Fibroblast of villous mesenchyme (primary cell): ENCODE data around the gene OTULINL. TPM values are rescaled to one million over a fixed set of nuclear protein-coding genes. Genes with fewer than 3 reads are reported as not detected.

Source experiments
- DNase-seq: peaks from one replicate; pipeline ENCODE4 v3.0.0-alpha.2; 2010; ENCODE audit warnings: low read depth
- H3K4me3 ChIP-seq: 2 replicates; pipeline ENCODE4 v1.5.1; 2011; ENCODE audit warnings: low read depth, mild to moderate bottlenecking, low read length
- total RNA-seq: library from RNA; depleted of rRNA; stranded (reverse); fragments of >200 nt; gene quantifications from 2 replicates; pipeline ENCODE4 v1.2.3, GENCODE V29; 2012
- TF ChIP-seq, protein P1 (sequence below): IDR thresholded peaks from 2 replicates; pipeline ENCODE4 v1.5.1; 2012; ENCODE audit warnings: low read depth, mild to moderate bottlenecking, low read length; ENCODE audit not compliant: insufficient read depth

The OTULINL gene
- total RNA-seq, 1 donor, result 23.7 TPM

GRCh38 chr5:14630671-14631070 is 49.1 kb downstream of the OTULINL start:
- H3K4me3 ChIP-seq, result no peak overlapping the region
- TF ChIP-seq, protein P1, sequence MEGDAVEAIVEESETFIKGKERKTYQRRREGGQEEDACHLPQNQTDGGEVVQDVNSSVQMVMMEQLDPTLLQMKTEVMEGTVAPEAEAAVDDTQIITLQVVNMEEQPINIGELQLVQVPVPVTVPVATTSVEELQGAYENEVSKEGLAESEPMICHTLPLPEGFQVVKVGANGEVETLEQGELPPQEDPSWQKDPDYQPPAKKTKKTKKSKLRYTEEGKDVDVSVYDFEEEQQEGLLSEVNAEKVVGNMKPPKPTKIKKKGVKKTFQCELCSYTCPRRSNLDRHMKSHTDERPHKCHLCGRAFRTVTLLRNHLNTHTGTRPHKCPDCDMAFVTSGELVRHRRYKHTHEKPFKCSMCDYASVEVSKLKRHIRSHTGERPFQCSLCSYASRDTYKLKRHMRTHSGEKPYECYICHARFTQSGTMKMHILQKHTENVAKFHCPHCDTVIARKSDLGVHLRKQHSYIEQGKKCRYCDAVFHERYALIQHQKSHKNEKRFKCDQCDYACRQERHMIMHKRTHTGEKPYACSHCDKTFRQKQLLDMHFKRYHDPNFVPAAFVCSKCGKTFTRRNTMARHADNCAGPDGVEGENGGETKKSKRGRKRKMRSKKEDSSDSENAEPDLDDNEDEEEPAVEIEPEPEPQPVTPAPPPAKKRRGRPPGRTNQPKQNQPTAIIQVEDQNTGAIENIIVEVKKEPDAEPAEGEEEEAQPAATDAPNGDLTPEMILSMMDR, result no peak
- DNase-seq, result no peak

- DNase-seq, result no peak
- TF ChIP-seq, protein P1, result no peak
- H3K4me3 ChIP-seq, result no peak overlapping the region
Observed at GRCh38 chr5:14635656-14636055, 54.1 kb downstream of the OTULINL start.

DNA sequence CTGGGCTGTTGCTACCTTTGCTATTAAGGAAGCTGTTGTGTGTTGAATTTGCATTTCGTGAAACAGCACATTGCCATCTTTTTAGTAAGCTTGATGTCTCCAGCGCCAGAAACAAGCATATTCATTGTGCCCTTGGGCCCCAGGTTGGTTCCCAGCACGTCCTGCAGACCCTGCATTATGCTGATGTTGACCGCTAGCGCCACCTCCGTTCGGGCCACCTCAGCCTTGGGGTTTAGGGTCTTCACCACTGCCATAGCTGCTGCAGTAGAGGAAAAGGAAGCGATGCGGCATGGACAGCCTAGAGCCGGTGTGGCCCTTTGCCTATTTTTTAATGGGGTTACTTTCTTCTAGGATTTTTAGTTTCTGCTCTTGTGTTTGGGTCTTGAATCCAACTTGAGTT is 59.2 kb downstream of the OTULINL start:
- TF ChIP-seq, protein P1, result no peak
- DNase-seq, result no peak
- no peak overlapping the region for H3K4me3 ChIP-seq

DNA sequence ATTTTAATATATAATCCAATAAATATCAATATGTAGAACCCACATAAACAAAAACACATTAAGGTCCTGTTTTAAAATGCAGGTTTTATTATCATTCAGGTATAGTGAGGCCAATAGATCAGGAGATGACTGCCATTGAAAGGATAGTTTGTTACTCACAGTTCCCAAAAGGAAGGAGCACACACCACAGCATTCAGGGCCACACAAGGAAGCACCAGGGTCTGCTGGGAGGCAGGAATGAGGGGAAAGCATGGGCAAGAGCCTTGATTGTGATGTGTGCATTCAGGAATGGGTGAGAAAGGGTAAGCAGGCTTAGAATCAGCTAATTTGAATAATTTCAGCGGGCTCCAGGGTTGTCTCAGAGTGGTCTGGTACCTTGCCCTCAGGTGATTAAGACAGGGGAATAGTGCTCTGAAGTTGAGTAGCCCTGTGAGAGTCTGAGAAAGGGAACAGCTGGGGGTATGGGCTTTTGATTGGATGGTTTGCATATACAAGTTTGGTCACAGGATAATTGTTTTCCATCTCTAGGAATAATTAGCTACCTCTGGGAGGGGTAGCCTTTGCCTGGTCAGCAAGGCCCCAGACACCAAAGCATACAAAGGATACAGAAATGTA is 63.1 kb downstream of the OTULINL start:
- TF ChIP-seq, protein P1, result no peak
- no peak for DNase-seq
- no peak overlapping the region for H3K4me3 ChIP-seq

DNA sequence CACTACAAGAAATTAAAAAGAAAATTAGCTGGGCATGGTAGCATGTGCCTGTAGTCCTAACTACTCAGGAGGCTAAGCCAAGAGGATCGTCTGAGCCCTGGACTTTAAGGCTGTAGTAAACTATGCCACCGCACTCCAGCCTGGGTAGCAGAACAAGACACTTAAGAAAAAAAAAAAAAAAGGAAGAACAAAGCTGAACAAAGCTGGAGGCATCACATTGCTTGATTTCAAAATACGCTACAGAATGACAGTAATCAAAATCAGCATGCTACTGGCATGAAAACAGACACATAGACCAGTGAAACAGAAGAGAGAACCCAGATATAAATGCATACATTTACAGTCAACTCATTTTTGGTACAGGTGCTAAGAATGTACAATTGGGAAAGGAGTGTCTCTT is 68.5 kb downstream of the OTULINL start:
- DNase-seq, result no peak
- TF ChIP-seq, protein P1, result no peak
- H3K4me3 ChIP-seq, result no peak overlapping the region

- no peak overlapping the region for H3K4me3 ChIP-seq
- TF ChIP-seq, protein P1, result no peak
- no peak for DNase-seq
Observed at GRCh38 chr5:14655146-14655741, 73.7 kb downstream of the OTULINL start.

DNA sequence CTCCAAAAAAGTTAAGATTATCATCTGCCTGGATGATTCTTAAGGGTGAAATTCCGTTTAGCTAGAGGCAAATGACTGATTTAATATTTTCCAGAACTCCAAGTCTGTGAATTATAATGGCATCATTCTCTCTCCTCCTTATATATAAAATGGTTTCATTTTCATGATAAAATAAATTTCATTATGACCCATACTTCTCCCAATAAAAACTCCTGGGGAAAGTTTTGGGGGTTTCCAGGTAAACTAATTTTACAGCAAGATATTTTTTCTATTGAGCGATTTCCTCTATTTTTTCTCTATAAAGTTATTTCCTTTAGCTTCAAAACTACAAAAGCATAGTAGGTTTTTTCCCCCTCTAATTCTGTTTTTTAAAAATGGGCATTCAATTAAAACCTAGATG is 75.3 kb downstream of the OTULINL start:
- TF ChIP-seq, protein P1, result no peak
- no peak for DNase-seq
- H3K4me3 ChIP-seq, result no peak overlapping the region
